K562 (cell line): ENCODE results near the gene BOLA2. TPM values are rescaled to one million over a fixed set of nuclear protein-coding genes. Genes with fewer than 3 reads are reported as not detected.
"Not testable (repeated sequence)": the region's sequence is repeated elsewhere in the genome, so short reads cannot be mapped to it uniquely, and the experiment has no call there.

Experiments
- ATAC-seq: fragments of 200-7000 bp; cut with Tn5 transposase; 3 replicates; pipeline ENCODE4 v1.9.1; 2020; ENCODE audit warnings: moderate library complexity
- BruUV-seq: library from RNA; stranded (reverse); fragments of 400-500 nt; replicated peaks from 2 replicates; lab custom pipeline; 2021; lab: Mats Ljungman, UMichigan
- CTCF ChIA-PET: fragments of 300-600 bp; formaldehyde crosslinking; extraction: SDS; loops from one replicate; lab custom pipeline; 2021; ENCODE audit warnings: low intra/inter-chr PET ratio; lab: Yijun Ruan, JAX
- POLR2A ChIA-PET: fragments of 300-600, 350-650 bp; sonication (Branson Sonifier 250); formaldehyde crosslinking; extraction: SDS; loops from one replicate; lab custom pipeline; 2021; ENCODE audit warnings: antibody characterized with exemption, inconsistent platforms; lab: Yijun Ruan, JAX
- DNase-seq, 4 experiments: peaks; one replicate each; pipeline versions ENCODE4 v3.0.0 to v3.0.0-alpha.2; 2011 to 2018; ENCODE audit warnings: low spot score in 3 of 4, mixed read lengths in 3 of 4; ENCODE audit errors: extremely low read depth in 1 of 4
- FAIRE-seq: peaks from 2 replicates; lab custom pipeline; 2011; peaks lifted over from hg19 to GRCh38; lab: Jason Lieb, UNC
- H2AFZ ChIP-seq: 2 replicates; pipeline ENCODE4 v1.6.0; 2011; ENCODE audit warnings: low read depth, low read length, control low read depth, inconsistent platforms
- H3K27ac ChIP-seq: fragments of 200-600 bp; 3 replicates; pipeline ENCODE4 v1.8.0; 2011; ENCODE audit warnings: low read depth, mild to moderate bottlenecking, control low read depth, inconsistent platforms, low read length, moderate library complexity, mixed read lengths; ENCODE audit errors: extremely low read depth
- H3K27me3 ChIP-seq, 2 experiments: fragments of 300-600 bp in 1 of 2; 2 replicates in 1 of 2; 3 replicates in 1 of 2; pipeline versions ENCODE4 v1.6.0 to v1.8.0; 2011; ENCODE audit warnings: inconsistent platforms in 2 of 2, low read length in 2 of 2, mild to moderate bottlenecking in 1 of 2, mixed read lengths in 1 of 2, moderate library complexity in 1 of 2; ENCODE audit not compliant: control insufficient read depth in 2 of 2, insufficient read depth in 2 of 2
- H3K36me3 ChIP-seq: fragments of 300-600 bp; 3 replicates; pipeline ENCODE4 v1.8.0; 2011; ENCODE audit warnings: mild to moderate bottlenecking, low read length, inconsistent platforms; ENCODE audit not compliant: control insufficient read depth, insufficient read depth
- H3K4me1 ChIP-seq, 2 experiments: fragments of 200-600 bp in 1 of 2; replicated peaks in 1 of 2; 2 replicates in 1 of 2; 3 replicates in 1 of 2; pipeline versions ENCODE4 v1.5.1 to v1.8.0; 2011; ENCODE audit warnings: inconsistent platforms in 2 of 2, low read length in 2 of 2, mild to moderate bottlenecking in 1 of 2, mixed read lengths in 1 of 2, moderate library complexity in 1 of 2; ENCODE audit not compliant: control insufficient read depth in 2 of 2, insufficient read depth in 2 of 2
- H3K4me2 ChIP-seq: 2 replicates; pipeline ENCODE4 v1.6.1; 2011; ENCODE audit warnings: low read length, control low read depth, inconsistent platforms, mixed read lengths; ENCODE audit not compliant: insufficient read depth
- H3K4me3 ChIP-seq: fragments of 200-600 bp; sonication (generic), shearing (Covaris generic); 2 replicates; pipeline ENCODE4 v1.5.1; 2016; ENCODE audit warnings: control low read depth, inconsistent platforms
- H3K79me2 ChIP-seq: fragments of 200-600 bp; 3 replicates; pipeline ENCODE4 v1.8.0; 2011; ENCODE audit warnings: low read length, inconsistent platforms; ENCODE audit not compliant: control insufficient read depth, insufficient read depth
- H3K9ac ChIP-seq, 2 experiments: 2 replicates each; pipeline versions ENCODE4 v1.6.0 to v1.6.1; 2011; ENCODE audit warnings: low read depth in 2 of 2, low read length in 2 of 2, control low read depth in 1 of 2, inconsistent platforms in 1 of 2, mild to moderate bottlenecking in 1 of 2, mixed read lengths in 1 of 2; ENCODE audit not compliant: insufficient read depth in 1 of 2
- H3K9me1 ChIP-seq: one replicate; pipeline ENCODE4 v1.6.0; 2011; ENCODE audit warnings: inconsistent platforms, mild to moderate bottlenecking, low read length, moderate library complexity; ENCODE audit not compliant: control insufficient read depth, insufficient read depth
- H3K9me3 ChIP-seq: replicated peaks from 2 replicates; pipeline ENCODE4 v1.5.1; 2011; ENCODE audit warnings: low read depth, low read length, inconsistent platforms; ENCODE audit not compliant: control insufficient read depth, insufficient read depth
- H4K20me1 ChIP-seq: replicated peaks from 2 replicates; pipeline ENCODE4 v1.6.1; 2011; ENCODE audit warnings: low read length, inconsistent platforms, mixed read lengths; ENCODE audit not compliant: control insufficient read depth, insufficient read depth
- WGBS: fragments of 100-300 bp; shearing (Covaris generic); methylation state at CpG from one replicate; pipeline ENCODE4 v1.1.6; 2016; ENCODE audit warnings: low coverage, mixed read lengths; ENCODE audit not compliant: insufficient coverage; ENCODE audit errors: missing lambda C conversion rate; 5-methylcytosine and 5-hydroxymethylcytosine counted together
- in situ Hi-C: fragments of 300-500 bp; cut with MboI; formaldehyde crosslinking; loops from 4 replicates; pipeline ENCODE4 v1.15.0; 2018; ENCODE audit warnings: inconsistent platforms, mixed read lengths
- intact Hi-C: fragments of 100-400 bp; cut with micrococcal nuclease; formaldehyde crosslinking; loops from 2 replicates; pipeline ENCODE4 v1.14.2; 2022
- polyA plus RNA-seq, 8 experiments: library from polyadenylated mRNA; depleted of rRNA in 4 of 8; stranded (reverse) in 5 of 8; unstranded in 3 of 8; fragments of >200 nt; fragmentation: Nextera tagmentation in 2 of 8; fragmentation: Illumina TruSeq in 1 of 8; extraction: Ambion mirVana in 2 of 8; extraction: Trizol in 1 of 8; gene quantifications; 2 replicates each; pipeline versions ENCODE4 v1.2.1 to v1.2.3, GENCODE V29; 2011 to 2014; ENCODE audit warnings: inconsistent platforms in 1 of 8, missing spikeins in 1 of 8
- total RNA-seq, 7 experiments: library from RNA; depleted of rRNA in 6 of 7; stranded (reverse); fragments of >200 nt in 6 of 7; fragmentation: Illumina TruSeq in 2 of 7; extraction: Trizol in 2 of 7; gene quantifications; 2 replicates each; pipeline versions ENCODE4 v1.2.1 to v1.2.3, GENCODE V29; 2011 to 2021; ENCODE audit warnings: low replicate concordance in 1 of 7

BOLA2 gene
- total and polyA plus RNA-seq, 9 of the 15 experiments (the other 6 are each of a cell fraction or from before 2014, with no cell fraction given), result 6.3 to 115 (median 26.8) TPM

- H3K9ac ChIP-seq, DNase-seq, POLR2A ChIA-PET, H3K79me2 ChIP-seq, H3K4me1 ChIP-seq, H3K27ac ChIP-seq, BruUV-seq, H3K27me3 ChIP-seq, FAIRE-seq, H2AFZ ChIP-seq, H3K36me3 ChIP-seq, intact Hi-C loops, H3K9me3 ChIP-seq, H3K4me2 ChIP-seq, CTCF ChIA-PET, H3K4me3 ChIP-seq, H4K20me1 ChIP-seq, H3K9me1 ChIP-seq: not testable (repeated sequence)
- WGBS, result no CpG with 5 or more reads among the region's 57 CpGs
- peak; percentile 76 for ATAC-seq
- in situ Hi-C loops, result loop anchor here (25.0 kb wide), 3 partner anchors 671 to 1171 kb away; partner anchors contain the start of genes CD2BP2, MYL11 and TBC1D10B
These were observed 12.1 kb upstream of the BOLA2 start for GRCh38 chr16:29465985-29466824.

- no CpG with 5 or more reads among the region's 9 CpGs for WGBS
- H3K79me2 ChIP-seq, FAIRE-seq, H3K9me1 ChIP-seq, DNase-seq, H2AFZ ChIP-seq, H3K27me3 ChIP-seq, H3K9me3 ChIP-seq, H3K27ac ChIP-seq, H3K4me3 ChIP-seq, H3K4me2 ChIP-seq, H3K9ac ChIP-seq, H3K4me1 ChIP-seq, H3K36me3 ChIP-seq, POLR2A ChIA-PET, CTCF ChIA-PET, H4K20me1 ChIP-seq, intact Hi-C loops, BruUV-seq: not testable (repeated sequence)
- peak; percentile 24 for ATAC-seq
- in situ Hi-C loops, result loop anchor here (25.0 kb wide), 3 partner anchors 677 to 1177 kb away; partner anchors contain the start of genes CD2BP2, MYL11 and TBC1D10B
These were observed 6.5 kb upstream of the BOLA2 start for GRCh38 chr16:29460647-29461030.

- H4K20me1 ChIP-seq, H3K79me2 ChIP-seq, H3K9me3 ChIP-seq, H3K36me3 ChIP-seq, POLR2A ChIA-PET, CTCF ChIA-PET, H3K27ac ChIP-seq, H3K4me2 ChIP-seq, H3K4me1 ChIP-seq, DNase-seq, H3K9ac ChIP-seq, BruUV-seq, intact Hi-C loops, H3K4me3 ChIP-seq, H3K27me3 ChIP-seq, H3K9me1 ChIP-seq, H2AFZ ChIP-seq: not testable (repeated sequence)
- WGBS, result no CpG with 5 or more reads among the region's 13 CpGs
- FAIRE-seq (peak; percentile 91), ATAC-seq (peak; percentile 80)
- in situ Hi-C loops, result loop anchor here (25.0 kb wide), 3 partner anchors 677 to 1177 kb away; partner anchors contain the start of genes CD2BP2, MYL11 and TBC1D10B
These were observed 5.8 kb upstream of the BOLA2 start, which contains the start of gene SULT1A4 for GRCh38 chr16:29459706-29460646. TSS of gene SULT1A4 (plus strand) at chr16:29459913. CDS start at chr16:29461386, 1,473 bp downstream.
